Stimulated activated CD8-positive, alpha-beta memory T cell treated with anti-CD3 and anti-CD28 coated beads, Interleukin-12 subunit alpha, Interleukin-12 subunit beta, amount 100 ng/mL, for 24 hours (primary cell): ENCODE measurements around the gene IL4R.
"Not testable (repeated sequence)": the region's sequence is repeated elsewhere in the genome, so short reads cannot be mapped to it uniquely, and the experiment has no call there.

ENCODE experiments used
- DNase-seq: peaks from one replicate; pipeline ENCODE4 v3.0.0-alpha.2; 2020; ENCODE audit errors: extremely low read depth

Gene IL4R

GRCh38 chr16:27403601-27403992 lies 89.8 kb downstream of the IL4R start:
- no peak for DNase-seq

- DNase-seq = no peak
These were observed 90.5 kb downstream of the IL4R start for GRCh38 chr16:27404163-27404823.

- DNase-seq = peak; percentile 51
These were observed 92.0 kb downstream of the IL4R start for GRCh38 chr16:27405546-27406451.

GRCh38 chr16:27406511-27407128 lies 92.8 kb downstream of the IL4R start:
- no peak for DNase-seq

- DNase-seq = no peak
These were observed 93.4 kb downstream of the IL4R start for GRCh38 chr16:27407133-27407532.

- DNase-seq = no peak
These were observed 94.3 kb downstream of the IL4R start for GRCh38 chr16:27408012-27408601.

GRCh38 chr16:27408602-27409031 lies 94.8 kb downstream of the IL4R start:
- no peak for DNase-seq

GRCh38 chr16:27409958-27410357 lies 96.2 kb downstream of the IL4R start:
- not testable (repeated sequence) for DNase-seq

- DNase-seq = no peak
These were observed 97.0 kb downstream of the IL4R start for GRCh38 chr16:27410761-27411160.

GRCh38 chr16:27413956-27414355 lies 100.2 kb downstream of the IL4R start:
- no peak for DNase-seq
